ENCODE measurements around the gene GOLGA6C. TPM values are rescaled to one million over a fixed set of nuclear protein-coding genes. Genes with fewer than 3 reads are reported as not detected.
"Not testable (repeated sequence)": the region's sequence is repeated elsewhere in the genome, so short reads cannot be mapped to it uniquely, and the experiment has no call there.

Gene GOLGA6C
- total RNA-seq (2014; rRNA removed; shearing (Covaris generic)) (not detected in 2 replicates), polyA plus RNA-seq (2016; fragmentation: Nextera tagmentation; extraction: Ambion mirVana) (not detected in 2 replicates)

- H3K9ac ChIP-seq; H3K4me3 ChIP-seq; H3K4me2 ChIP-seq (ENCODE audit: unreplicated experiment); H4K20me1 ChIP-seq (ENCODE audit: insufficient read depth); DNase-seq; H3K27me3 ChIP-seq (replicated peaks; ENCODE audit: insufficient read depth); H3K9me3 ChIP-seq (ENCODE audit: low read depth); H3K9me2 ChIP-seq (ENCODE audit: insufficient read depth); in situ Hi-C loops (cut with MboI); H3K36me3 ChIP-seq (ENCODE audit: low read depth); H3K27ac ChIP-seq; H3K4me1 ChIP-seq (ENCODE audit: insufficient read depth); H3F3A ChIP-seq (ENCODE audit: insufficient read depth); H3K79me2 ChIP-seq (ENCODE audit: insufficient read depth); H2AFZ ChIP-seq: not testable (repeated sequence)
- WGBS, 2 experiments (ENCODE audit: low coverage in 1 of 2, low lambda C conversion rate in 2 of 2, missing lambda C conversion rate in 2 of 2): no CpG with 5 or more reads among the region's 2 CpGs
These were observed at the start of gene GOLGA6C for GRCh38 chr15:75258034-75258433. Gene GOLGA6C, plus strand, starts transcription at chr15:75258334. Its CDS starts 265 bp downstream, at chr15:75258599.

DNA sequence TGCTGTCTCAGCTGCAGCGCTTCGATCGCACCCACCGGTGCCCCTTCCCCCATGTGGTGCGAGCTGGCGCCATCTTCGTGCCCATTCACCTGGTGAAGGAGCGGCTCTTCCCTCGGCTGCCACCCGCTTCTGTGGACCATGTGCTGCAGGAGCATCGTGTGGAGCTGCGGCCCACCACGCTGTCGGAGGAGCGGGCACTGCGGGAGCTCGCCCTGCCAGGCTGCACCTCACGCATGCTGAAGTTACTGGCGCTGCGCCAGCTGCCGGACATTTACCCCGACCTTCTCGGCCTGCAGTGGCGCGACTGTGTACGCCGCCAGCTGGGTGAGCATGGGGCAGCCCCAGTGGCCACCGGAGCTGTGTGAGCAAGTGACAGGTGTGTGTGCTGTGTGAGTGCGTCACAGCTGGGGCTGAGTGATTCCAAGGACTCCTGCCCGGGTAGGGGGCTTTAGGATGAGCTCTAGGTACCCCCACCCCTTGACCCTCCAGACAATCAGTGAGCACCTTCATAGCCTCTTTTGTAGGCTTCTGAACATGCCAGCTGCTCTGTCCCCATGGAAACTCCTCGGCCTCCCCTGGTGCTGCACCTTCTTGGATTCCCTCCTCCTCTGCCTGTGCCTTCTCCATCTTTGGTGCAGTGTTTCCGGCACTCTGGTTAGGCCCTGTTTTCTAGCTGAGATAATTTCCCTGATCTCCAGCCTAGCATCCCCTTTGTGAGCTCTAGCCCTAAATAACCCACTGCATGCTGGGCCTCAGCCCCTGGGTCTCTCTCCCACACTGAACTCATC lies 49.4 kb upstream of the GOLGA6C start:
- H3K9me3 ChIP-seq (ENCODE audit: low read depth): no peaks in the 10 kb centered on the region
- no peaks in the 10 kb centered on the region for H3K9me2 ChIP-seq (ENCODE audit: insufficient read depth)
- TF ChIP-seq EZH2 (IDR thresholded peaks at IDR 0.05; ENCODE audit: insufficient read depth, poor library complexity, severe bottlenecking) (no peak), EZH2phosphoT487 (IDR thresholded peaks at IDR 0.05; ENCODE audit: insufficient read depth, low read depth) (no peak)
- in situ Hi-C loops (cut with MboI): loop anchor here (5.0 kb wide), 1 partner anchor 181 kb away; no protein-coding TSS in a partner anchor
- H3K9ac ChIP-seq: no peak overlapping the region
- no peak overlapping the region for H3K27ac ChIP-seq
- H4K20me1 ChIP-seq (ENCODE audit: insufficient read depth): peaks cover 13% of the 10 kb centered on the region; the same call in 1 of the 2 replicates
- 83 to 88% methylated on average over 23 to 32 of the region's 32 CpGs for WGBS, 2 experiments (ENCODE audit: low coverage in 1 of 2, low lambda C conversion rate in 2 of 2, missing lambda C conversion rate in 2 of 2)
- peaks cover 93% of the 10 kb centered on the region for H3K79me2 ChIP-seq (ENCODE audit: insufficient read depth)
- H3K4me1 ChIP-seq (ENCODE audit: insufficient read depth): peaks cover 10% of the 10 kb centered on the region
- DNase-seq: no peak
- H3K36me3 ChIP-seq (ENCODE audit: low read depth): no peaks in the 10 kb centered on the region; the same call in 1 of the 2 replicates
- H3K4me3 ChIP-seq: no peak overlapping the region
- no peaks in the 10 kb centered on the region for H3K27me3 ChIP-seq (replicated peaks; ENCODE audit: insufficient read depth)
- H2AFZ ChIP-seq: no peak overlapping the region
- no peak overlapping the region for H3K4me2 ChIP-seq (ENCODE audit: unreplicated experiment)
- peaks cover 8% of the 10 kb centered on the region for H3F3A ChIP-seq (ENCODE audit: insufficient read depth)

DNA sequence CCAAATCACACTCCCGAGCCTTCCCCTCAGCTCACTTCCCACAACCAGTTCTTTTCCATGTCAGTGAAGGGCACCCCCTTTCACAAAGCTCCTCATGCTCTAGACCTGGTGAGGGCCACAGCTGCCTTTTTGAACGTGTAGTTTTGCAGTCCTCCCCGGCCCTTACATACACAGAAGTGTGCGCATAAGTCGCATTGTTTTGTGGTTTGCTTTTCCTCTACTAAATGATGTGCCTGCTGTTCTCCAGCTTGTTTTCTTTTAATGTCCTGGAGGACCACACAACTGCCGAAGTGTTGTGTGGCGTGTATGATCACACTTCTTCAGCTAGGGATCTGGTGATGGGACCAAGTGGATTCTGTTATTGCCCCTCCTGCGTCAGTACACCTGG lies 48.9 kb upstream of the GOLGA6C start:
- no peak for DNase-seq
- Histone ChIP-seq H2AFZ (no peak overlapping the region), H3K9ac (no peak overlapping the region), H3K4me2 (ENCODE audit: unreplicated experiment) (no peak overlapping the region), H3K36me3 (ENCODE audit: low read depth) (no peaks in the 10 kb centered on the region; the same call in 1 of the 2 replicates), H3K27me3 (replicated peaks; ENCODE audit: insufficient read depth) (no peaks in the 10 kb centered on the region), H3K9me3 (ENCODE audit: low read depth) (no peaks in the 10 kb centered on the region), H3K4me1 (ENCODE audit: insufficient read depth) (peaks cover 4% of the 10 kb centered on the region), H3K4me3 (no peak overlapping the region), H4K20me1 (ENCODE audit: insufficient read depth) (peaks cover 13% of the 10 kb centered on the region; the same call in 1 of the 2 replicates), H3K27ac (no peak overlapping the region), H3K79me2 (ENCODE audit: insufficient read depth) (peaks cover 87% of the 10 kb centered on the region), H3F3A (ENCODE audit: insufficient read depth) (peaks cover 3% of the 10 kb centered on the region), H3K9me2 (ENCODE audit: insufficient read depth) (no peaks in the 10 kb centered on the region)
- 81% methylated on average over 8 of the region's 8 CpGs for WGBS, 2 experiments (ENCODE audit: low coverage in 1 of 2, low lambda C conversion rate in 2 of 2, missing lambda C conversion rate in 2 of 2)
- in situ Hi-C loops (cut with MboI): loop anchor here (5.0 kb wide), 1 partner anchor 182 kb away; no protein-coding TSS in a partner anchor
- no peak for TF ChIP-seq EZH2phosphoT487 (IDR thresholded peaks at IDR 0.05; ENCODE audit: insufficient read depth, low read depth)
- TF ChIP-seq EZH2 (IDR thresholded peaks at IDR 0.05; ENCODE audit: insufficient read depth, poor library complexity, severe bottlenecking): no peak

GRCh38 chr15:75210811-75211230 lies 47.3 kb upstream of the GOLGA6C start:
- in situ Hi-C loops (cut with MboI): no loop called here
- Histone ChIP-seq H3K36me3 (ENCODE audit: low read depth) (no peaks in the 10 kb centered on the region; the same call in 1 of the 2 replicates), H4K20me1 (ENCODE audit: insufficient read depth) (peaks cover 6% of the 10 kb centered on the region; the same call in 1 of the 2 replicates), H3K4me2 (ENCODE audit: unreplicated experiment) (no peak overlapping the region), H3F3A (ENCODE audit: insufficient read depth) (no peaks in the 10 kb centered on the region), H3K4me1 (ENCODE audit: insufficient read depth) (no peaks in the 10 kb centered on the region), H3K9me3 (ENCODE audit: low read depth) (no peaks in the 10 kb centered on the region), H2AFZ (no peak overlapping the region), H3K9me2 (ENCODE audit: insufficient read depth) (no peaks in the 10 kb centered on the region), H3K79me2 (ENCODE audit: insufficient read depth) (peaks cover 72% of the 10 kb centered on the region), H3K27ac (no peak overlapping the region), H3K9ac (no peak overlapping the region), H3K27me3 (replicated peaks; ENCODE audit: insufficient read depth) (no peaks in the 10 kb centered on the region), H3K4me3 (no peak overlapping the region)
- no peak for TF ChIP-seq EZH2phosphoT487 (IDR thresholded peaks at IDR 0.05; ENCODE audit: insufficient read depth, low read depth)
- no peak for TF ChIP-seq EZH2 (IDR thresholded peaks at IDR 0.05; ENCODE audit: insufficient read depth, poor library complexity, severe bottlenecking)
- 93 to 95% methylated on average over 7 of the region's 7 CpGs for WGBS, 2 experiments (ENCODE audit: low coverage in 1 of 2, low lambda C conversion rate in 2 of 2, missing lambda C conversion rate in 2 of 2)
- DNase-seq: no peak

All from GM23248 (cell line).